ENCODE data around the gene S100A6. TPM values are rescaled to one million over a fixed set of nuclear protein-coding genes. Genes with fewer than 3 reads are reported as not detected.

Gene S100A6
- total RNA-seq, 1 donor from 2014 or later = 336 TPM

GRCh38 chr1:153536671-153537375 is 1.0 kb upstream of the S100A6 start:
- Histone ChIP-seq H3K36me3 (no peaks in the 10 kb centered on the region), H3K4me1 (peaks cover 50% of the 10 kb centered on the region), H3K27ac (replicated peaks) (peak overlapping the region; percentile 98), H3K27me3 (ENCODE audit: low read depth) (no peaks in the 10 kb centered on the region), H3K4me3 (peak overlapping the region; percentile 93), H3K9me3 (replicated peaks) (no peaks in the 10 kb centered on the region)
- intact Hi-C loops (cut with micrococcal nuclease) = no loop called here
- no peak for TF ChIP-seq CTCF (IDR thresholded peaks at IDR 0.05; ENCODE audit: borderline replicate concordance)
- DNase-seq = no peak

GRCh38 chr1:153536012-153536670 is 350 bp upstream of the S100A6 start:
- Histone ChIP-seq H3K36me3 (no peaks in the 10 kb centered on the region), H3K9me3 (replicated peaks) (no peaks in the 10 kb centered on the region), H3K4me1 (peaks cover 50% of the 10 kb centered on the region), H3K4me3 (peak overlapping the region; percentile 93), H3K27ac (replicated peaks) (peak overlapping the region; percentile 98), H3K27me3 (ENCODE audit: low read depth) (no peaks in the 10 kb centered on the region)
- peak; percentile 87 for DNase-seq
- TF ChIP-seq CTCF (IDR thresholded peaks at IDR 0.05; ENCODE audit: borderline replicate concordance) = no peak
- intact Hi-C loops (cut with micrococcal nuclease) = no loop called here

- Histone ChIP-seq H3K4me3 (peak overlapping the region; percentile 93), H3K27ac (replicated peaks) (peak overlapping the region; percentile 98), H3K9me3 (replicated peaks) (no peaks in the 10 kb centered on the region), H3K36me3 (no peaks in the 10 kb centered on the region), H3K27me3 (ENCODE audit: low read depth) (no peaks in the 10 kb centered on the region), H3K4me1 (peaks cover 50% of the 10 kb centered on the region)
- no peak for DNase-seq
- TF ChIP-seq CTCF (IDR thresholded peaks at IDR 0.05; ENCODE audit: borderline replicate concordance) = no peak
- intact Hi-C loops (cut with micrococcal nuclease) = loop anchor here (5.0 kb wide), 1 partner anchor 32 kb away; the partner anchor contains the start of gene S100A2
These were observed 908 bp downstream of the S100A6 start for GRCh38 chr1:153534925-153535241.

- H3K4me3 ChIP-seq = peak overlapping the region; percentile 93
- no peak for DNase-seq
- no peaks in the 10 kb centered on the region for H3K9me3 ChIP-seq (replicated peaks)
- no peak for TF ChIP-seq CTCF (IDR thresholded peaks at IDR 0.05; ENCODE audit: borderline replicate concordance)
- H3K27me3 ChIP-seq (ENCODE audit: low read depth) = no peaks in the 10 kb centered on the region
- no peaks in the 10 kb centered on the region for H3K36me3 ChIP-seq
- H3K27ac ChIP-seq (replicated peaks) = peak overlapping the region; percentile 98
- H3K4me1 ChIP-seq = peaks cover 50% of the 10 kb centered on the region
- intact Hi-C loops (cut with micrococcal nuclease) = loop anchor here (5.0 kb wide), 1 partner anchor 33 kb away; the partner anchor contains the start of gene S100A2
These were observed 1.4 kb downstream of the S100A6 start for GRCh38 chr1:153534226-153534924.

GRCh38 chr1:153533689-153534201 is 2.0 kb downstream of the S100A6 start:
- intact Hi-C loops (cut with micrococcal nuclease) = loop anchor here (5.0 kb wide), 1 partner anchor 34 kb away; the partner anchor contains the start of gene S100A2
- DNase-seq = peak; percentile 44
- peaks cover 50% of the 10 kb centered on the region for H3K4me1 ChIP-seq
- no peaks in the 10 kb centered on the region for H3K36me3 ChIP-seq
- no peaks in the 10 kb centered on the region for H3K27me3 ChIP-seq (ENCODE audit: low read depth)
- peak overlapping the region; percentile 93 for H3K4me3 ChIP-seq
- H3K9me3 ChIP-seq (replicated peaks) = no peaks in the 10 kb centered on the region
- TF ChIP-seq CTCF (IDR thresholded peaks at IDR 0.05; ENCODE audit: borderline replicate concordance) = no peak
- peak overlapping the region; percentile 98 for H3K27ac ChIP-seq (replicated peaks)
